ENCODE measurements around the gene FCGBP. TPM values are rescaled to one million over a fixed set of nuclear protein-coding genes. Genes with fewer than 3 reads are reported as not detected.

The FCGBP gene
- total and polyA plus RNA-seq, 2 of the 4 experiments (the other 2 are of a cell fraction): under 0.01 to 0.03 TPM

GRCh38 chr19:39983695-39984300 lies 49.4 kb upstream of the FCGBP start:
- Histone ChIP-seq H3K4me2 (ENCODE audit: low read depth, low read length) (no peak overlapping the region), H4K91ac (ENCODE audit: insufficient read depth, low read depth, low read length) (no peak overlapping the region), H3K27me3 (ENCODE audit: control insufficient read depth, insufficient read depth, low read length) (no peaks in the 10 kb centered on the region), H3K27ac (ENCODE audit: insufficient read depth, low read length) (no peak overlapping the region), H2BK15ac (ENCODE audit: low read depth, low read length) (no peak overlapping the region), H2AFZ (replicated peaks; ENCODE audit: low read length, poor library complexity) (no peak overlapping the region), H3K9ac (ENCODE audit: low read depth, low read length) (no peak overlapping the region), H3K9me3 (ENCODE audit: control insufficient read depth, insufficient read depth, low read length) (peaks cover 4% of the 10 kb centered on the region), H3K4me1 (ENCODE audit: control insufficient read depth, insufficient read depth, low read length) (no peaks in the 10 kb centered on the region), H3K9me1 (ENCODE audit: insufficient read depth, low read length) (0 out of 2 replicates have a peak, but pooled peaks cover 3% of the 10 kb centered on the region), H3K4me3 (ENCODE audit: insufficient read depth, low read depth, low read length) (no peak overlapping the region), H2BK20ac (ENCODE audit: low read depth, low read length) (no peak overlapping the region), H3K79me1 (ENCODE audit: low read depth in 1 of 2, low read length in 2 of 2) (peaks cover 18 to 19% of the 10 kb centered on the region in 2 experiments; a peak in 3 of 4 replicates), H2AK5ac (ENCODE audit: low read depth, low read length) (no peak overlapping the region), H2BK5ac (ENCODE audit: low read depth, low read length, poor library complexity, severe bottlenecking) (no peak overlapping the region), H3K36me3 (ENCODE audit: control insufficient read depth, insufficient read depth, low read length) (peaks cover 34% of the 10 kb centered on the region), H4K5ac (ENCODE audit: low read depth, low read length) (no peak overlapping the region), H3K56ac (ENCODE audit: extremely low read depth, insufficient read depth, low read length) (no peak overlapping the region), H3K4ac (ENCODE audit: low read depth, low read length) (no peak overlapping the region), H2AK9ac (replicated peaks; ENCODE audit: low read depth, low read length, poor library complexity) (no peak overlapping the region), H4K8ac (ENCODE audit: low read depth in 2 of 2, low read length in 2 of 2) (no peak overlapping the region), H4K20me1 (ENCODE audit: insufficient read depth, low read length) (no peaks in the 10 kb centered on the region; the same call in 1 of the 2 replicates), H3K14ac (replicated peaks; ENCODE audit: low read depth, low read length) (no peak overlapping the region), H3K18ac (ENCODE audit: low read depth, low read length) (no peak overlapping the region), H3K23ac (ENCODE audit: low read depth, low read length) (no peak overlapping the region), H2BK120ac (ENCODE audit: low read depth, low read length) (no peak overlapping the region)
- POLR2A ChIA-PET (ENCODE audit: unreplicated experiment): interaction anchor here (0.5 kb wide), 1 partner anchor 186 kb away, joined by 3 read pairs; no protein-coding TSS in a partner anchor
- ATAC-seq (ENCODE audit: low read depth) (no peak), DNase-seq (no peak)
- dilution Hi-C loops (cut with HindIII; ENCODE audit: low sequenced_read_pairs, unreplicated experiment) (no loop called here), intact Hi-C loops (cut with micrococcal nuclease) (no loop called here), in situ Hi-C loops (cut with MboI; ENCODE audit: low sequenced_read_pairs) (no loop called here)
- no peak for TF ChIP-seq RFX5 (IDR thresholded peaks at IDR 0.05; ENCODE audit: low read depth, low read length)
- TF ChIP-seq RAD21 (IDR thresholded peaks at IDR 0.05; ENCODE audit: low read length): no peak
- no peak for TF ChIP-seq MAFK (IDR thresholded peaks at IDR 0.05; ENCODE audit: low read depth, low read length)
- no peak for TF ChIP-seq MXI1 (IDR thresholded peaks at IDR 0.05; ENCODE audit: borderline replicate concordance, low read depth, low read length)
- no peak for TF ChIP-seq BHLHE40 (IDR thresholded peaks at IDR 0.05; ENCODE audit: low read depth, low read length)
- no peak for TF ChIP-seq NFE2L2 (IDR thresholded peaks at IDR 0.05; ENCODE audit: low read depth, low read length)
- WGBS, 2 experiments (ENCODE audit: extremely low coverage in 2 of 2, insufficient read length in 1 of 2): no CpG with 5 or more reads among the region's 5 CpGs
- CTCF ChIA-PET: no interaction called here
- BruUV-seq (replicated peaks): no TSS peak

Data from IMR-90 (cell line).